ENCODE measurements around the gene SLC38A11.

DNA sequence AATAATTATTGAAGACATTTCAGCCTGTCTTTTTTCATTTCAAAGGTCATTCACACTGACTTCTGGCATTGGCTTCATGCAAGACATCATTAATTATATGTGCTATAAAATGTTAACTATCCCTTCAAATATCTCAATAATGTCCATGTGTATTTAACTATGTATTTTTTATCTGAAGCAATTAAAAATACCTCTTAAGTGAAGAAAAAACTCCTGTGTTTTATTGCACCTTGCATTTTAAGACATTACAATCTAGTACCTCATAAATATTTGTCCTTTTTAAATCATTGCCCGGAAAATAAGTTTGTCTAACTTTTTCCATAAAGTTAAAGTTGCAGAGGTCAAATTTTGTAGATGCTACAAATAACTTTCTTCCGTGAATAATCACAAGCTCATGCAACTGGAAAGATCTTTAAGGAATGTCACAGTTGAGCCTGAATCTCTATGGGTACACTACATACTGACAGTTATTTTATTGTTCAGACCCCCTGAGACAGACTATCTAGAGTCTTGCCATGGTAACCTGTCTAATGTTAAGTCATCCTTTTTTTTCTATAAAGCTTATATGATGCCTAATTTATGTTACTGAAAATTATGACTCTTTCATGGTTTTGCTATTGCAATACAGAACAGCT lies 75.3 kb downstream of the SLC38A11 start:
- TF ChIP-seq CTCF (IDR thresholded peaks at IDR 0.05) = no peak
- TF ChIP-seq POLR2A (IDR thresholded peaks at IDR 0.05) = no peak

All from testis (tissue), 2 donors.